GM12878 (cell line): ENCODE results near the gene SEPTIN10. TPM values are rescaled to one million over a fixed set of nuclear protein-coding genes. Genes with fewer than 3 reads are reported as not detected.

ENCODE experiments used
- ATAC-seq: fragments of 200-7000 bp; cut with Tn5 transposase; 3 replicates; pipeline ENCODE4 v1.9.1; 2020; ENCODE audit warnings: mild to moderate bottlenecking, moderate library complexity
- BruUV-seq: library from RNA; stranded (reverse); fragments of 400-500 nt; replicated peaks from 2 replicates; lab custom pipeline; 2021; lab: Mats Ljungman, UMichigan
- CTCF ChIA-PET: fragments of 300-600 bp; sonication (Branson Sonifier 250); formaldehyde crosslinking; extraction: SDS; loops from one replicate; lab custom pipeline; 2021; ENCODE audit warnings: inconsistent platforms; lab: Yijun Ruan, JAX
- POLR2A ChIA-PET: fragments of 350-600 bp; formaldehyde crosslinking; extraction: SDS; loops from one replicate; lab custom pipeline; 2021; ENCODE audit warnings: inconsistent platforms; lab: Charles Lee
- RAD21 ChIA-PET: fragments of 300-600 bp; sonication (Branson Sonifier 250); formaldehyde crosslinking; loops from one replicate; lab custom pipeline; 2023; ENCODE audit warnings: antibody characterized with exemption; ENCODE audit not compliant: unreplicated experiment; lab: Charles Lee
- SMC1A ChIA-PET: fragments of 300-600 bp; sonication (Branson Sonifier 250); formaldehyde crosslinking; loops from one replicate; lab custom pipeline; 2023; ENCODE audit not compliant: unreplicated experiment, uncharacterized antibody; lab: Charles Lee
- DNase-seq: peaks from one replicate; pipeline ENCODE4 v3.0.0-alpha.2; 2011; ENCODE audit warnings: low read depth, low spot score
- FAIRE-seq: peaks from 3 replicates; lab custom pipeline; 2011; peaks lifted over from hg19 to GRCh38; lab: Jason Lieb, UNC
- H2AFZ ChIP-seq: 2 replicates; pipeline ENCODE4 v1.6.0; 2011; ENCODE audit warnings: low read depth, low read length, control low read depth; ENCODE audit not compliant: control insufficient read depth
- H3K27ac ChIP-seq: 2 replicates; pipeline ENCODE4 v1.5.1; 2011; ENCODE audit warnings: control low read depth; ENCODE audit not compliant: control insufficient read depth, insufficient read depth
- H3K27me3 ChIP-seq, 2 experiments: replicated peaks in 1 of 2; 2 replicates each; pipeline versions ENCODE4 v1.6.0 to v1.6.1; 2011; ENCODE audit warnings: low read length in 1 of 2; ENCODE audit not compliant: control insufficient read depth in 2 of 2, insufficient read depth in 2 of 2
- H3K36me3 ChIP-seq, 2 experiments: 2 replicates each; pipeline ENCODE4 v1.5.1; 2011; ENCODE audit warnings: low read length in 1 of 2; ENCODE audit not compliant: control insufficient read depth in 2 of 2, insufficient read depth in 2 of 2
- H3K4me1 ChIP-seq: 2 replicates; pipeline ENCODE4 v1.6.1; 2011; ENCODE audit warnings: mild to moderate bottlenecking, low read length, moderate library complexity, mixed read lengths; ENCODE audit not compliant: control insufficient read depth, insufficient read depth
- H3K4me2 ChIP-seq: 2 replicates; pipeline ENCODE4 v1.6.0; 2011; ENCODE audit warnings: control low read depth; ENCODE audit not compliant: control insufficient read depth, insufficient read depth
- H3K4me3 ChIP-seq: fragments of 200-600 bp; sonication (generic); 2 replicates; pipeline ENCODE4 v1.5.1; 2016
- H3K79me2 ChIP-seq: 2 replicates; pipeline ENCODE4 v1.6.0; 2011; ENCODE audit warnings: low read length; ENCODE audit not compliant: control insufficient read depth, insufficient read depth
- H3K9ac ChIP-seq: 2 replicates; pipeline ENCODE4 v1.8.0; 2011; ENCODE audit warnings: low read length, control low read depth, mixed read lengths; ENCODE audit not compliant: control insufficient read depth, insufficient read depth
- H3K9me3 ChIP-seq: replicated peaks from 3 replicates; pipeline ENCODE4 v1.5.1; 2011; ENCODE audit warnings: mild to moderate bottlenecking, low read length; ENCODE audit not compliant: control insufficient read depth, insufficient read depth
- H4K20me1 ChIP-seq: 2 replicates; pipeline ENCODE4 v1.6.0; 2011; ENCODE audit not compliant: control insufficient read depth, insufficient read depth
- ATF3 ChIP-seq: IDR thresholded peaks from 2 replicates; pipeline ENCODE4 v1.6.1; 2011; ENCODE audit warnings: low read depth, mild to moderate bottlenecking, low read length, moderate library complexity, borderline replicate concordance; ENCODE audit errors: extremely low read depth
- ATF7 ChIP-seq: fragments of 450-650 bp; IDR thresholded peaks from 2 replicates; pipeline ENCODE4 v1.6.1; 2016; ENCODE audit warnings: low read depth, mild to moderate bottlenecking
- BCL11A ChIP-seq: IDR thresholded peaks from 2 replicates; pipeline ENCODE4 v1.6.1; 2011; ENCODE audit warnings: low read depth, low read length
- EED ChIP-seq: sonication (generic); IDR thresholded peaks from 2 replicates; pipeline ENCODE4 v1.6.1; 2016; ENCODE audit warnings: antibody characterized with exemption, low read depth
- FOS ChIP-seq: IDR thresholded peaks from 3 replicates; pipeline ENCODE4 v1.6.1; 2011; ENCODE audit warnings: borderline replicate concordance; ENCODE audit not compliant: insufficient read length; ENCODE audit errors: extremely low read depth
- IKZF1 ChIP-seq: fragments of 450-650 bp; conservative IDR thresholded peaks from 2 replicates; pipeline ENCODE4 v1.6.1; 2017; ENCODE audit warnings: antibody characterized with exemption, mild to moderate bottlenecking
- KLF5 ChIP-seq: fragments of 450-650 bp; IDR thresholded peaks from 2 replicates; pipeline ENCODE4 v1.6.1; 2014; ENCODE audit warnings: mild to moderate bottlenecking; ENCODE audit not compliant: partially characterized antibody
- MTA3 ChIP-seq: IDR thresholded peaks from 2 replicates; pipeline ENCODE4 v1.6.1; 2012; ENCODE audit warnings: low read length, inconsistent platforms, borderline replicate concordance
- PAX8 ChIP-seq: fragments of 450-650 bp; IDR thresholded peaks from 2 replicates; pipeline ENCODE4 v1.6.1; 2017; ENCODE audit warnings: mild to moderate bottlenecking, moderate library complexity
- RB1 ChIP-seq: fragments of 450-650 bp; formaldehyde crosslinking; IDR thresholded peaks from 2 replicates; pipeline ENCODE4 v1.6.1; 2017; ENCODE audit warnings: mild to moderate bottlenecking, borderline replicate concordance
- RELA ChIP-seq: fragments of 450-650 bp; IDR thresholded peaks from 2 replicates; pipeline ENCODE4 v1.8.0; 2014; ENCODE audit warnings: borderline replicate concordance; ENCODE audit not compliant: partially characterized antibody
- STAT1 ChIP-seq: fragments of 450-650 bp; conservative IDR thresholded peaks from 2 replicates; pipeline ENCODE4 v1.6.1; 2014; ENCODE audit warnings: antibody characterized with exemption, mild to moderate bottlenecking
- ZNF24 ChIP-seq: fragments of 450-650 bp; IDR thresholded peaks from 2 replicates; pipeline ENCODE4 v1.6.1; 2017; ENCODE audit warnings: antibody characterized with exemption, mild to moderate bottlenecking
- WGBS: methylation state at CpG from one replicate; pipeline ENCODE4 v1.1.6; 2016; ENCODE audit warnings: low lambda C conversion rate; ENCODE audit not compliant: insufficient replicate concordance, insufficient coverage; ENCODE audit errors: missing lambda C conversion rate; 5-methylcytosine and 5-hydroxymethylcytosine counted together
- in situ Hi-C: fragments of 300-500 bp; cut with MboI; formaldehyde crosslinking; loops from 9 replicates; pipeline ENCODE4 v1.14.3; 2018; ENCODE audit warnings: mixed read lengths
- intact Hi-C: fragments of 100-400 bp; cut with micrococcal nuclease; formaldehyde crosslinking; loops from one replicate; pipeline ENCODE4 v1.14.2; 2022; ENCODE audit not compliant: unreplicated experiment
- polyA plus RNA-seq, 11 experiments: library from polyadenylated mRNA; depleted of rRNA in 4 of 11; unstranded in 6 of 11; stranded (reverse) in 5 of 11; fragments of >200 nt; fragmentation: Nextera tagmentation in 4 of 11; fragmentation: Illumina TruSeq in 1 of 11; extraction: Ambion mirVana in 4 of 11; extraction: Trizol in 1 of 11; gene quantifications; 1 replicate in 1 of 11; 2 replicates in 10 of 11; pipeline versions ENCODE4 v1.2.1 to v1.2.3, GENCODE V29; 2011 to 2016; ENCODE audit warnings: inconsistent platforms in 2 of 11, missing spikeins in 2 of 11, low read depth in 1 of 11
- total RNA-seq, 4 experiments: library from RNA; depleted of rRNA in 3 of 4; stranded (reverse); fragments of >200 nt in 3 of 4; fragmentation: Illumina TruSeq in 1 of 4; extraction: Trizol in 1 of 4; gene quantifications; 2 replicates each; pipeline versions ENCODE4 v1.2.1 to v1.2.3, GENCODE V29; 2013 to 2021
- TF ChIP-seq, protein P1 (sequence below): fragments of 450-650 bp; IDR thresholded peaks from 2 replicates; pipeline ENCODE4 v1.6.1; 2017; ENCODE audit warnings: borderline replicate concordance

SEPTIN10 gene
- total and polyA plus RNA-seq, 10 of the 15 experiments (the other 5 are each of a cell fraction or from before 2014, with no cell fraction given): 20.2 to 132 (median 62.7) TPM

- intact Hi-C loops: loop anchor here (10.0 kb wide), 1 partner anchor 460 kb away; no protein-coding TSS in a partner anchor
- H3K27me3 ChIP-seq: no peaks in the 10 kb centered on the region
- H3K4me2 ChIP-seq: no peak overlapping the region
- POLR2A ChIA-PET: no interaction called here
- TF ChIP-seq IKZF1 (no peak), STAT1 (no peak), RB1 (no peak), KLF5 (no peak), RELA (no peak), ATF3 (no peak), EED (no peak), MTA3 (no peak), FOS (no peak), ZNF24 (no peak), PAX8 (no peak), ATF7 (no peak), BCL11A (no peak)
- TF ChIP-seq, protein P1, sequence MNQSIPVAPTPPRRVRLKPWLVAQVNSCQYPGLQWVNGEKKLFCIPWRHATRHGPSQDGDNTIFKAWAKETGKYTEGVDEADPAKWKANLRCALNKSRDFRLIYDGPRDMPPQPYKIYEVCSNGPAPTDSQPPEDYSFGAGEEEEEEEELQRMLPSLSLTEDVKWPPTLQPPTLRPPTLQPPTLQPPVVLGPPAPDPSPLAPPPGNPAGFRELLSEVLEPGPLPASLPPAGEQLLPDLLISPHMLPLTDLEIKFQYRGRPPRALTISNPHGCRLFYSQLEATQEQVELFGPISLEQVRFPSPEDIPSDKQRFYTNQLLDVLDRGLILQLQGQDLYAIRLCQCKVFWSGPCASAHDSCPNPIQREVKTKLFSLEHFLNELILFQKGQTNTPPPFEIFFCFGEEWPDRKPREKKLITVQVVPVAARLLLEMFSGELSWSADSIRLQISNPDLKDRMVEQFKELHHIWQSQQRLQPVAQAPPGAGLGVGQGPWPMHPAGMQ: no peak
- TF ChIP-seq, all 136 proteins: peak for 0
- Histone ChIP-seq H3K27ac (peak overlapping the region; percentile 20; the same call in 1 of the 2 replicates), H3K4me3 (no peak overlapping the region), H2AFZ (no peak overlapping the region), H4K20me1 (no peaks in the 10 kb centered on the region), H3K4me1 (peaks cover 10% of the 10 kb centered on the region), H3K9ac (no peak overlapping the region), H3K79me2 (peaks cover 60% of the 10 kb centered on the region), H3K36me3 (no peaks in the 10 kb centered on the region), H3K9me3 (no peaks in the 10 kb centered on the region)
- 64% methylated on average over 5 of the region's 5 CpGs for WGBS
- ChIA-PET RAD21 (interaction anchor here (0.8 to 1.6 kb wide), 3 partner anchors 9 to 34 kb away, joined by 3 to 4 read pairs (median 4); partner anchors contain the start of genes SEPTIN10 and SOWAHC), SMC1A (interaction anchor here (1.1 to 8.8 kb wide), 6 partner anchors 9 to 131 kb away, joined by 3 to 110 read pairs (median 4); no protein-coding TSS in a partner anchor), CTCF (interaction anchor here (0.9 to 10.3 kb wide), 3 partner anchors 34 to 64 kb away, joined by 3 to 139 read pairs (median 3); no protein-coding TSS in a partner anchor)
- ATAC-seq: no peak
- no peak for DNase-seq
- in situ Hi-C loops: no loop called here
- no peak for FAIRE-seq
- no TSS peak for BruUV-seq
Measured at GRCh38 chr2:109604597-109604996, 9.2 kb downstream of the SEPTIN10 start.
